ENCODE data around the gene MSH5.
A peak's percentile ranks its signal among the peaks of the same experiment; 100 is the strongest.

Gene MSH5

DNA sequence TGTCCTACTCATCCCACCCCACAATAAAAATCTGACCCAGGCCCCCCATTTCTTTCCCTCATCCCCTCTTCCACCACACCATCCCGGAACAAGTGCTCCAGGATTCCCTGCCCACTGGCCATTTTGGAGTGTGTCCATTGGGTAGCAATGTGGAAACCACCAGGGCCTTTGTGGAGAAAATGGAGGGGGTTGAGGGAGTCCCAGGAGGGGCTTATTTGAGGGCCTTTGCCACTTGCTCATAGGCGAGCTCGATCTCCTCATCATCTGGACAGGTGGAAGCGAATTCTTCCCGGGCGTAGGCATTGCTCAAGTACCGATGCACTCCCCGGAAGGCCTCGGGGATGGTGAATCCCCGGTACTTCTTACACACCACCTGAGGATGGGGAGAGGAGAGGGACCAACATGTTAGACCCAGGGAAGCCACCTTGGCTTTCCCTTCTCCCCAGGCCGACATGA is 9.1 kb upstream of the MSH5 start:
- DNase-seq = no peak

DNA sequence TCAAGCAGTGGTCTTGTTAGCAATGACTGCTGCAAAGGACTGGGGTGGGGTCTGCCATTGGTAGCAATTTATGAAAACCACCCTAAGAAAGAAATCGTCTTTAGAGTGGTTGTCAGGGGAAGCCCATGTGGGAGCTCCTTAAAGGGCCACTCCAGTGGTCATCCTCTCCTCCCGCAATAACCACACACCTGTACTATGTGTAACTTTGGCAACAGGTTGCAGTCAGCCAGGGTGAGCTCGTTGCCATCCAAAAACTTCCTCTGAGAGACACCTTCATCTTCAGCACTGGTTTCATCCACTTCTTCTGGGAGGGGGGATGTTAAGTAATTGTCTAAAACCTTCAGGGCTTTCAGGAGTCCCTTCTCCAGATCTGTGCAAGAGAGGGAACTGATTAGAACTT is 7.8 kb upstream of the MSH5 start:
- DNase-seq = no peak

DNA sequence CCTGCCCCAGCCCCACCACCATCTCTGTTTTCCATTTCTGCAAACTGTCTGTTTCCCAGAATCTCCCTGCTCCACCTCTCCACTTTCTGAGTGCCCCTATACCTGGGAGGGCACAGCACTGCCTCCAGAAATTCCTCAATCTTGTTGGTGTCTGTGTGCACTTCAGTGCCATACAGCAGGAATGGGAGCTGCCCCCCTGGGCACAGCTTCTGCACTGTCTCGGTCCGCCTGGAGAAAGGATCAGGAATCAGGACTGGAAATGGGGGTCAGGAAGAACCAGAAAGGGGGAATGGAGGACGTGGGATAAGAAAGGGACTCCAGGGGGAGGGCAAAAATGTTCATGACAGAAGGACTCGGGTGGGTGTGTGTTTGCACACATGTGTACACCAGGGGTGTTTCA is 6.1 kb upstream of the MSH5 start:
- DNase-seq = no peak

DNA sequence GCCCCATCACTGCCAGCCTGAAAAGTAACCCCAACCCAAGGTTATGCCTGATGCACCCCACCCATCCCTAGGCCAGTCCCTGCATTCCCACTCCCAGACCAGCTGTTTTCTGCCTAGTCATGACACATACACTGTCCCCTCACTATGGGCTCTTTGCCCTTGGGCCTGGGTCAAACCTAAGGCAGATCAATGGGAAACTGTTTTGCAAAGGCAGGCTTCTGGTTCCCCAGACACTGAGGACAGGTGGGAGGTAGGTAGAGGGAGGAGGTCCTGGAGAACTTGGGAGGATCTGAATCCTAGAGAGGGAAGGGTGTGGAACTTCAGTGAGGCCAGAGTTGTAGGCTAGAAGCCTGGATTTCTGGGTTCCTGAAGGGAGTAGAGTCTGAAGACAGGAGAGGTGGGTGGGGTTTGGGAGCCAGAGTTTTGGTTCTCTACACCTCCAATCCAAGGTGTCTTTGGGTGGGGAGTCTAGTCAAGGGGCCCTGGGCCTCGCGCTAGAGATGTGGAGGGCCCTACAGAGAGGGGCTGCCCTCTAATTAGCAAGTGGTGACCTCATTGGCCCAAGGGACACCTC is 5.5 kb upstream of the MSH5 start:
- DNase-seq = no peak

DNA sequence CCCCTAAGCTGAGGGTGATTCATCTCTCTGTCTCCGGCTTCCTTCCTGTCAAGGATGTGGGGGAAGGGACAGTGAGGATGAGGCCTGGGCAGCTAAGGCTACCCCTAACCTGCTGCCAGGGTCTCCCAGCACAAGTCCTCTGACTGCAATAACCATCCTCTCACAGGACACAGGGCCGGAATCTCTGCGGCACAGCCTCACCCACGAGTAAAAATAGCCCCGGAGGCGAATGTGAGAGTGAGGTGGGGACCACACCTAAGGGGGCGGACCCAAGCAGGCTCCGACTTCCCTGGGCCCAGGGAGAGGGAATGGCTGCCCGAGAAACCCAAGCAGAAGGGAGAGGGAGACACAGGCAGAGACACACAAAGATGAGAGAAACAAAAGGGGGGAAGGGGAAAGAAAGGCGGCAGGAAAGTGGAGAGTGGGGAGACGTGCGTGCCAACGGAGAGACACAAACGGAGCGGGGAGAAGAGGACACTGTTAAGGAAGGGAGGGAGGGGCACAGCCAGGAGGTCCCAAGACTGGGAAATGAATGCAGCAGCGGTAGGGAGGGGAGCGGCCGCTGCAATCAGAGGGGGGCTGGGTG is 4.9 kb upstream of the MSH5 start:
- peak; percentile 81 for DNase-seq

DNA sequence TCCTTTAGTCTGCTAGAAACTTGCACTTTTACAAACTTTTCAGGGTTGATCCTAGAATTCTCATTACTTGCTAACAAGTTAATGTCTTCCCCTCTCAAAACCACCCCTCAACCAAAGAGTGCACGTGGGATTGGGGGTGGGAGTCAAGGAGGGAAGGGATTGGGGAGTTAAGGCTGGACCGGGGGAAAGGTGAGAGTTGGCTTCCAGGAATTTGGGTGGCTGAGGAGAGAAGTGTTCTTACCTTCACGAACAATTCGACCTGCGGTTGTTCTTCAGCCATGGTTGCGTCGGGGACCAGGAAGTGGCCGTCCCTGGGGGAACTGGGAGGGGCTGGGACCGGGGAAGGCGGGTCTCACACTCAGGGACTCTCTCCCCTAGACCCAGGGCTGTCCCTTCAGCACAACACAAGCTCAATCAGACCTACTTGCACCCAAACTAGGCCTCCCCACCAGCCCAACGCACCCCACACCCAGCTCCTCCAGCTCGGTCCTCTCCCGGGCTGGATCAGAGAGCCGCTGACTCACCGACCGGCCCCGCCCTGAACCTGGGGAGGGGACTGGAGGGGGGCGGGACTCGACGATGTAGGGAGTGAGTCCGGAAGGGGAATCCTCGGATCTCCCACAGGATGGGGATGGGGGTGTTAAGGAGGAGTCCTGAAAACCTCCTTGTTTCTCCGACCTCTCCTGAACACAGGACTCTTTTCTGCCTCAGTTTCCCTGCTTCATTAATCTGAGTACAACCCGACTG is 3.6 kb upstream of the MSH5 start, which contains the start of gene CLIC1:
Gene CLIC1 (minus strand): TSS at position 510 of the 747 bp plus-strand sequence. CDS start 230 bp downstream, at position 280.
- DNase-seq = peak; percentile 89

DNA sequence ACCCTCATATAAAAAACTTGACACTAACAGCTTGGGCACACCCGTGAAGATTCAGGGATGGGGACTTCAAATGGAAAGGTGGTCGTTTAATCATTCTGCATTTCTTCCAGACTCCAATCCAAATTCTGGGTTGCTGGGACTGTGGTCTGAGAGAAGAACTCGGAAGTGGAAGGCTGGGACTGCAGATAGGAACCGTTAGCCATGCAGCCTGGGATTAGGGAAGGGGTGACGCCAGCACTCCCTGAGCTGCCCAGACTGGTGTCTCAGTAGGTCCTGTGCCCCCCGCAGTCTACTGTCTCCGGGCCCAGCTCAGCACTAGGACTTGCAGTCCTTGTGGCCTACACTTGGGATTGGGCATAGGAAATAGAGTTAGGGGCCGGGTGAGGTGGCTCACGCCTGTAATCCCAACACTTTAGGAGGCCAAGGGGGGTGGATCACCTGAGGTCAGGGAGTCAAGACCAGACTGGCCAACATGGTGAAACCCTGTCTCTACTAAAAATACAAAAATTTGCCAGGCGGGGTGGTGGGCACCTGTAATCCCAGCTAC is 3.0 kb upstream of the MSH5 start:
- DNase-seq = no peak

DNA sequence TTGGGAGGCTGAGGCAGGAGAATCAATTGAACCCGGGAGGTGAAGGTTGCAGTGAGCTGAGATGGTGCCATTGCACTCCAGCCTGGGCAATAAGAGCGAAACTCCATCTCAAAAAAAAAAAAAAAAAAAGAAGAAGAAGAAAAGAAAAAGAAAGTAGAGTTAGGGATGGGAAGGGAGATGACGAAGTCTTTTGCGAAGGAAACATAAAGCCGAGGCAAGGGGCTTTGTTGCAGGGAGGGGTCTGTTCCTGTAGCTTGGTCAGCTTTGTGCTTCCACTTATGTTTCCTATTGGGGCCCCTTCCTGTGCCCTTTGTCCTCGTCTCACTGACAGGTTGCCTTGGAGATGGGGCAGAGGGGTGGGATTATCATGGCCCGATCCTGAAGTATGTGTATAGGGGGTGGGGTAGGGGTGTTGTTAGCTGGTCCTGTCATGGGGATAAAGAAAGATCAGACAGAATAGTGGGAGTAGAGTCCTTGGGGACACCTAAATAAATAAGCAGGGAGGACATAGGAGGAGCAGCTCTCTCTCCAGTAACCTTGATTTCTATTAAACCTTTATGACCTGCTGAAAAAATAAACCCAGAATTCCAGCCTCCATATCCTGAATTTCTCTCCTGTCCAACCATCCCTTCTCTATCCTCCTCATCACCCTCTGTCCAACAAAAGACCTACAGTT is 2.4 kb upstream of the MSH5 start:
- no peak for DNase-seq

DNA sequence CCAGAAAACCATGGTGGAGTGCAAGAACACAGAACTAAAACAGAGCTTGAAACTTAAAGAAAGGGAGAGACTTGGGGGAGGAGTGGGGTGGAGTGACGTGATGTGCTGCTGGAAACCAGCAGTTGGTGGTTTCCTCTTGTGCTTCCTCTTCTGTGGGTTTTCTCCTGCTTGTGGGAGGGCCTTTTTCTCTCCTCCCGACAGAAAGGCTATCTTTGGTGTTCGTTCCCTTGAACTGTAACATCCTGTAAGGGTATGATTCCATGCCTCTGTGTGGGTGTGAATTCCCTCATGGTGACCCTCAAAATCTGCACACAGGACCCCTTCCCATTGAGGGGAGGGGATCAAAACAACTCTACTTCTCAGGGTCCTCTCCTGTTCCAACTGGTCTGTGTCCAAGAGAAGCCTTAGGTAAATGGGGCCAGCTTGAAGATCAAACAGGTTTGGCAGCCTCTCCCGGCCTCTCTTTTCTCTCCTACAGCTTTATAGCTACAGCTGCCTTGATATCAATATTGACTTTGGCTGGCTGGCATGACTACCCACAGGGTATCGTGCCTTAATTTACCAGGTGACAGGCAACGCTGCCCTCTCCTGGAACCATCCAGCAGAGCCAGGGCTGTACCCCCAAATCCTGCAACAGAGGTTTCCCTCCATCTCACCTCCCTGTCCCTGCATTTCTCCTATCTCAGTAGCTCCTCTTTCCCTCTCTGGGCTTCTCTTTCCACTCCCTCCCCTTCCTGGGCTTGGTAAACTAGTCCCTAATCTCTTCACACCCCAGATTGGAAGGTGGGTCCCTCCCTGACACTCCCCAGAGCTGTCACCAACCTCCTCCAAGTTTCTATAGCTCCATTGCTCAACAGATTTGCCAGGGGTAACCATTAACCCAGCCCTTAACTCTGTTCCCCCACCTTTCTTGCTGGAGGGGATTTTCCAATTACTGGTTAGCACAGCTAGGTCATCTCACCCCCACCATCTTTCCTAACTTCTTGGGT is 1.5 kb upstream of the MSH5 start:
- peak; percentile 71 for DNase-seq

DNA sequence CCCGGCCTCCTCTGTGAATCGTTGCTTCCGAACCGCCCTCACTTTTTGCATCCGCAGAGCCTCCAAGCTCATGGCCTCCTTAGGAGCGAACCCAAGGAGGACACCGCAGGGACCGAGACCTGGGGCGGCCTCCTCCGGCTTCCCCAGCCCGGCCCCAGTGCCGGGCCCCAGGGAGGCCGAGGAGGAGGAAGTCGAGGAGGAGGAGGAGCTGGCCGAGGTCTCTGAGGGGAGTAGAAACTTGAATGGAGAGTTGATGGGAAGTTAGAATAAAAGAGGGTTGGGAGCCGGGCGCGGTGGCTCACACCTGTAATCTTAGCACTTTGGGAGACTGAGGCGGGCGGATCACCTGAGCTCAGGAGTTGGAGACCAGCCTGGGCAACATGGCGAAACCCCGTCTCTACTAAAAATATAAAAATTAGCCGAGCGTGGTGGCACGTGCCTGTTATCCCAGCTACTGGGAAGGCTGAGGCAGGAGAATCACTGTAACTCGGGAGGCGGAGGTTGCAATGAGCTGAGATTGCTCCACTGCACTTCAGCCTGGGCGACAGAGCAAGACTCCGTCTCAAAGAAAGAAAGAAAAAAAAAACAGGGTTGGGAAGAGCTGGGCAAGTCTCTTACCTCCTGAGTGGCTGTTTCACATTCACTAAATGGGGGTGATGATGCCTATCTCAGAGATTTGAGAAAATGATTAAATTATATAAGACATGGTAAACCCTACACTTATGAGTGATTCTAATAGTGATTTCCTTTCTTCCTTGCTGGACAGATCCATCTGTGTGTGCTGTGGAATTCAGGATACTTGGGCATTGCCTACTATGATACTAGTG is 805 bp downstream of the MSH5 start:
- DNase-seq = no peak

DNA sequence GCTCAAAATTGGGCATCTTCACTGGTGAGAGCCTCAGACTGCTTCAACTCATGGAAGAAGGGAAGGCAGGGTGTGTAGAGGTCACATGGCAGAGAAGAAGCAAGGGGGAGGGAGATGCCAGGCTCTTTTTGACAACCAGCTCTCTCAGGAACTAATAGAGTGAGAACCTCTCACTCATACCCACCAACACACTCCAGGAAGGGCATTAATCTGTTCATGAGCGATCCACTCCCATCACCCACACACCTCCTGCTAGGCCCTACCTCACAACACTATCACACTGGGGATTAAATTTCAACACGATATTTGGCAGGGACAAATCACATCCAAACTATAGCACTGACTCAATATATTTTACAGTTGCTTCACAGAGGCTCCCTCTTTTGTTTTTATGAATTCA is 2.0 kb downstream of the MSH5 start:
- DNase-seq = no peak

DNA sequence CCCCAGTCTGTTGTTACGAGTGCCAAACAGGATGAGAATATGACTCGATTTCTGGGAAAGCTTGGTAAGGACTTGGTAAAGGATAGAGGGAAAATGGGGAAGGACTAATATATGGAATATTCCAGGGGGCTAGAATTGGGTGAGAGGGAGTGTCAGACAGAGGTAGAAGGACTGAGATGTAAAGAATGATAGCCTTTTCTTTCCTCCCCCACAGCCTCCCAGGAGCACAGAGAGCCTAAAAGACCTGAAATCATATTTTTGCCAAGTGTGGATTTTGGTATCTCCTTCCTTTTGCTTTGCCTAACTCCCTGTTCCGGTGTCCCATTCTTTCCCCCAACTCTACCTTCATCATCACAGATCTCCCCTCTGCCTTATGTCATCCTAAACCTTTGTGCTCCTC is 3.1 kb downstream of the MSH5 start:
- no peak for DNase-seq

DNA sequence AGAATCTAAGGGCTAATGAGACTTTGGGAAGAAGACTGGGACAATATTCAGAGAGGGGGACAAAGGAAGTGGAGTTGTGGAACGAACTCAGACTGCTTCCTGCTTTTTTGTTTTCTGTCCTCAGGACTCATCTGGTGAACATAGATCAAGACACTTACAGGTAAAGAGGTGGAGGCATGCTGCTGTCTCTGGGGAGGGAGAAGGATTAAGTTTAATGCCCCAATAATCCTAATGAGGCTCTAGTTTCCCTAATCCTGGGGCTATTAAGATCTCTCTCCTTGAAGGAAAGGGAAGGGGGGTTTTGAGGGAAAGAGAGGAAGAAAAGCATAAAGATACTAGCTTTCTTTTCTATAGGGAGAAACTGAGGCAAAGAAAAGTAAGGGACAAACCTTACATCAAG is 4.6 kb downstream of the MSH5 start:
- no peak for DNase-seq

DNA sequence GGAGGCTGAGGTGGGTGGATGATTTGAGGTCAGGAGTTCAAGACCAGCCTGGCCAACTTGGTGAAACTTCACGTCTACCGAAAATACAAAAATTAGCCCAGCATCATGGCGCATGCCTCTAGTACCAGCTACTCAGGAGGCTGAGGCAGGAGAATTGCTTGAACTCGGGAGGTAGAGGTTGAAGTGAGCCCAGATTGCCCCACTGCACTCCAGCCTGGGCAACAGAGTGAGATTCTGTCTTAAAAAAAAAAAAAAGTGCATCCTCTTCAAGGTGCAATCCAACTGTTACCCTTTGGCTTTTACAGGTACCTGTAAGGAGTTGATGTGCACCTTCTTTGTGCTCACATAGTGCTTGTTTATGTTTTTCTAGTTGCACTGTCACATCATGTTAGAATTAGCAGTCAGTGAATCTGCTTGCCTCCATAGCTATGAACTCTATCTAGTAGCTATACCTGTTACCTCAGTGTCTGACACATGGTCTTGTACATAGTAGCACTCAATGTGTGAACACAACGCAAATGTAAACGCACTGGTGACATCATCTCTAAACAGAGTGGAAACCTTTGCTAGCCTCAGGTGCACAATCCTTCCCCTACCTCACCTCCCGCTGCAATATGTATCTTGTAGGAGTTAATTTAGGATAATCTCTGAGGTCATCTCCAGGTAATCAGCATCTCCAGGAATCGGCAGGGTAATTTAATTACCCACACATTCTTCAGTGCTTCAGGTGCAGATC is 9.7 kb downstream of the MSH5 start:
- no peak for DNase-seq

DNA sequence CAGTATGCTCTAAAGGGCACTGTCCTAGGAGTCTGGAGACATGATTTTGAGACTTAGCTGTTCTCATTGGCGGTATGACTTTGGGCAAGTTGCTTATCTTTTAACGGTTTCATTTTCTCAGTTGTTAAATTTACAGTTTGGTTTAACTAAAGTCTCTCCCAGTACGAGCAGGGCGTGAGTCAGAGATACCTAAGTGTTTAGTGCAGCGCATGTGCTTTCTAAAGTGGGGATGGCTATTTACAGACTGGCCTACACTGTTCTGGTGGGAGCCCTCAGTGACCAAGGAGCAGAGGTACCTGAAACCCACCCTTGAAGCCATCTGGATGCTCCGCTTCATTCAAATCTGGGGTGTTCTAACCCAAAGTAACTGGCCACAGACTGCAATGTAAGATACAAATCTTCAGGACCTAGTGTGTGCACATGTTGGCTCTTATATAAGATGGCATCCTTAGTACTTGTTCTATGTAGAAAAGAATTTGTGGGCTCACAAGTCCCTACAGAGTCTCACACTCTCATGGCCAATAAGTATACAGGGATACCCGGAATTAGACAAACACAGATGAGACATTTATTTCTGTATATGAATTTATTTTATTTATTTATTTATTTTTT is 10.7 kb downstream of the MSH5 start:
- no peak for DNase-seq

DNA sequence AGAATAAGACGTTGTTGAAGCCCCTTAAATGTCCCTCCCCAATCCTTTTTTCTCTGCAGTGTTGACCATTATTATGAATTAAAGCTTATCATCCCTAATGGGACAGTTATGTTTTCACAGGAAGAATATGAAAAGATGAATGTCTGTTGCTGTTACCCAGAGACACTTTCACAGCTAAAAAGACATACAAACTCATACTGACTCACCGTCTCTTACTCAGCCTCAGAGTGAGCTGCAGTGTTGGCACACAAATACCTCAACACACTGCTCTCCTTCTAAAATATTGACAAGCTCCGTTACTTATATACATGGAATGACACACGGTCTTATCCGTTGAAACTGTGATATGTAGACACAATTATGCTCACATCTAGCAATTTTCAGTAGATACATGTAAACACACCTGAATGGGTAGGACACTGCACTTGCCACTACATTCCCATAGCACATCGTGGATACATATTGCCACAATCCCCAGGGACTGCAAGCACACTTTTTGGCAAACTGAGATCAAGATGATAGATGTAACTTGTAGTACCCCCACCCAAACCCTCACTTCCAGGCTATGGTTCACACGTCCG is 13.0 kb downstream of the MSH5 start:
- no peak for DNase-seq

DNA sequence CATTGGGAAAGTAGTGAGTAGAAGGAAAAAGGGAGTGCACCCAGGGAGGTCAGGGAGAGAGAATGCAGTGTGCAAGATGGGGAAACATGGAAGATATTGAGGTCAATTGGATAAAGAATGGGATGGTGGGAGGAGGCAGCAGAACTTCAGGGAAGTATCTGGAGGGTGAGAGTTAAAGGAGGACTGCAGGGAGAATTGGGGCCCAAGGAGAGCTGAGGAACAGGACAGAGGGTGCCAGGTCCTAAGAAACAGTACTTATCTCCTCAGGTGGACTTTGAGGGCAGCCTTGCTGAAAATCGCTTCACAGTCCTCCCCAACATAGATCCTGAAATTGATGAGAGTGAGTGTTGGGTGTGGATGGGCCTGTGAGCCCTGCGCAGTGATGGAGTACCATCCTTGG is 18.5 kb downstream of the MSH5 start:
- DNase-seq = no peak

DNA sequence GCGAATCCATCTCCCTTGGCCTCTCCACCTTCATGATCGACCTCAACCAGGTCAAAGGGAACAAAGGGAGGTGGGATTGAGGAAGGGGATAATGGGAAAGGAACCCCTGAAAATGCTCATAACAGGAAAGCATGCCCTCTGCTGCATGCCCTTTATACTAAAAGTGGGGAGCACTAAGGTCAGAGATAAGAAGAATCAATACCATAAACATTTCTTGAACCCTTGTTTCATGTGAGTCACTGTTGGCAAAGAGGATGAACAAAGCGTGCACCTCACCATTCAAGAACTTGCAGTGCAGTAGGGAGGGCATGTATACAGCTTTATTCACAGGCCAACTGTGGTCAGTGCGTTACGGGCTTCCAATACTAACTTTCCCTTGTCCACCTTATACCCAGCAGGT is 21.0 kb downstream of the MSH5 start:
- DNase-seq = no peak

DNA sequence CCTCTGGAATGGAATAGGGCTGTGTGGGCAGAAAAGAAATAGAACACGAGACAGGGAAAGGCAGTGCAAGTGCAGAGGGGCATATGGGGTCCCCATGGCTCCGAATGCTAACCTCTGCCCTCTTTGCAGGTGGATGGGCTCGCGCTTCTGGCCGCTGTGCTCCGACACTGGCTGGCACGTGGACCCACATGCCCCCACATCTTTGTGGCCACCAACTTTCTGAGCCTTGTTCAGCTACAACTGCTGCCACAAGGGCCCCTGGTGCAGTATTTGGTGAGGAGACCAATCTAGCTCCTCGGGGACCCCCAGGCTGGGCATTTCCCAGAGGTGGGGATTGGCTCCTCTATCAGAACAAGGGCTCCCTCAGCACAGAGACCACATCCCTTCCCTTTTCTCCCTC is 21.5 kb downstream of the MSH5 start:
- DNase-seq = no peak

DNA sequence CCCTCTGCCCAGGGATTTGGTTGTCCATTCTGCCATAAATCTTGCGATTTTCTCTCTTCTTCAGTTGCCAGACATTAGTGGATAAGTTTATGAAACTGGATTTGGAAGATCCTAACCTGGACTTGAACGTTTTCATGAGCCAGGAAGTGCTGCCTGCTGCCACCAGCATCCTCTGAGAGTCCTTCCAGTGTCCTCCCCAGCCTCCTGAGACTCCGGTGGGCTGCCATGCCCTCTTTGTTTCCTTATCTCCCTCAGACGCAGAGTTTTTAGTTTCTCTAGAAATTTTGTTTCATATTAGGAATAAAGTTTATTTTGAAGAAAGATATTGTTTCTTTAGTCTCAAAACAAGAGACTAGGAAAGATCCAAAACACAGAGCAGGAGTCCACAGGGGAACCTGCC is 22.6 kb downstream of the MSH5 start, which contains the start of gene SAPCD1:
Gene SAPCD1 (plus strand): TSS at position 301 of the 400 bp plus-strand sequence. CDS start 399 bp downstream, outside the sequence.
- DNase-seq = no peak
